ENCODE data around the gene ARR3.

Gene ARR3

GRCh38 chrX:70257423-70258288, 10.5 kb upstream of the ARR3 start:
- Histone ChIP-seq H3K9ac (ENCODE audit: low read length) (no peak overlapping the region), H4K12ac (ENCODE audit: low read depth, low read length) (no peak overlapping the region), H3K18ac (ENCODE audit: low read length) (no peak overlapping the region), H3K4me2 (ENCODE audit: low read length) (no peak overlapping the region), H3K36me3 (ENCODE audit: control insufficient read depth in 1 of 2, insufficient read depth in 2 of 2, low read length in 2 of 2) (no peaks in the 10 kb centered on the region), H3K4me3 (ENCODE audit: low read depth, low read length) (no peak overlapping the region), H3K14ac (ENCODE audit: low read length) (no peak overlapping the region), H3K79me1 (ENCODE audit: low read length) (no peaks in the 10 kb centered on the region), H3K27ac (ENCODE audit: low read depth, low read length) (no peak overlapping the region), H3K9me3 (ENCODE audit: insufficient read depth, low read depth, low read length) (no peaks in the 10 kb centered on the region), H3K23ac (ENCODE audit: low read length) (no peak overlapping the region), H3K4me1 (ENCODE audit: control insufficient read depth in 1 of 2, insufficient read depth in 2 of 2, low read length in 2 of 2) (no peaks in the 10 kb centered on the region), H2BK12ac (ENCODE audit: low read length) (no peak overlapping the region), H2AFZ (ENCODE audit: insufficient read depth, low read length, poor library complexity) (no peak overlapping the region), H3K4ac (ENCODE audit: low read depth, low read length) (no peak overlapping the region), H3K79me2 (ENCODE audit: control insufficient read depth, insufficient read depth, low read length, poor library complexity) (no peaks in the 10 kb centered on the region), H2BK5ac (ENCODE audit: low read depth, low read length, poor library complexity) (no peak overlapping the region), H4K91ac (ENCODE audit: low read depth, low read length) (no peak overlapping the region), H2BK120ac (ENCODE audit: insufficient read depth, low read length, poor library complexity) (no peak overlapping the region), H3K27me3 (ENCODE audit: insufficient read depth, low read length) (no peaks in the 10 kb centered on the region), H4K8ac (ENCODE audit: low read depth, low read length) (no peak overlapping the region), H2AK5ac (ENCODE audit: low read length) (no peak overlapping the region)
- WGBS (ENCODE audit: extremely low coverage, insufficient coverage, insufficient read length): no CpG with 5 or more reads among the region's 5 CpGs
- DNase-seq: no peak

- H4K91ac ChIP-seq (ENCODE audit: low read depth, low read length): no peak within 1 kb of the TSS
- H3K23ac ChIP-seq (ENCODE audit: low read length): no peak within 1 kb of the TSS
- no peaks in the 10 kb centered on the region for H3K9me3 ChIP-seq (ENCODE audit: insufficient read depth, low read depth, low read length)
- H3K4me2 ChIP-seq (ENCODE audit: low read length): no peak within 1 kb of the TSS
- H2BK120ac ChIP-seq (ENCODE audit: insufficient read depth, low read length, poor library complexity): no peak within 1 kb of the TSS
- H2BK12ac ChIP-seq (ENCODE audit: low read length): no peak within 1 kb of the TSS
- H3K36me3 ChIP-seq (ENCODE audit: control insufficient read depth in 1 of 2, insufficient read depth in 2 of 2, low read length in 2 of 2): no peaks in the 10 kb centered on the region
- no peaks in the 10 kb centered on the region for H3K27me3 ChIP-seq (ENCODE audit: insufficient read depth, low read length)
- H3K14ac ChIP-seq (ENCODE audit: low read length): no peak within 1 kb of the TSS
- no CpG with 5 or more reads among the region's 4 CpGs for WGBS (ENCODE audit: extremely low coverage, insufficient coverage, insufficient read length)
- H2AK5ac ChIP-seq (ENCODE audit: low read length): no peak within 1 kb of the TSS
- no peak within 1 kb of the TSS for H4K12ac ChIP-seq (ENCODE audit: low read depth, low read length)
- no peak within 1 kb of the TSS for H3K9ac ChIP-seq (ENCODE audit: low read length)
- H4K8ac ChIP-seq (ENCODE audit: low read depth, low read length): no peak within 1 kb of the TSS
- H3K27ac ChIP-seq (ENCODE audit: low read depth, low read length): no peak within 1 kb of the TSS
- DNase-seq: no peak
- H3K4ac ChIP-seq (ENCODE audit: low read depth, low read length): no peak within 1 kb of the TSS
- no peaks in the 10 kb centered on the region for H3K79me2 ChIP-seq (ENCODE audit: control insufficient read depth, insufficient read depth, low read length, poor library complexity)
- H3K4me1 ChIP-seq (ENCODE audit: control insufficient read depth in 1 of 2, insufficient read depth in 2 of 2, low read length in 2 of 2): no peaks in the 10 kb centered on the region
- no peak within 1 kb of the TSS for H2BK5ac ChIP-seq (ENCODE audit: low read depth, low read length, poor library complexity)
- H3K18ac ChIP-seq (ENCODE audit: low read length): no peak within 1 kb of the TSS
- no peak within 1 kb of the TSS for H2AFZ ChIP-seq (ENCODE audit: insufficient read depth, low read length, poor library complexity)
- no peaks in the 10 kb centered on the region for H3K79me1 ChIP-seq (ENCODE audit: low read length)
- H3K4me3 ChIP-seq (ENCODE audit: low read depth, low read length): no peak within 1 kb of the TSS
Observed at GRCh38 chrX:70260104-70260503, 8.0 kb upstream of the ARR3 start, which contains the start of gene P2RY4. P2RY4 (minus strand) TSS chrX:70260204; CDS start chrX:70259624, 580 bp downstream.

GRCh38 chrX:70262952-70263567, 5.1 kb upstream of the ARR3 start:
- Histone ChIP-seq H2BK5ac (ENCODE audit: low read depth, low read length, poor library complexity) (no peak overlapping the region), H4K91ac (ENCODE audit: low read depth, low read length) (no peak overlapping the region), H3K4me1 (ENCODE audit: control insufficient read depth in 1 of 2, insufficient read depth in 2 of 2, low read length in 2 of 2) (no peaks in the 10 kb centered on the region), H3K27me3 (ENCODE audit: insufficient read depth, low read length) (no peaks in the 10 kb centered on the region), H3K4ac (ENCODE audit: low read depth, low read length) (no peak overlapping the region), H3K36me3 (ENCODE audit: control insufficient read depth in 1 of 2, insufficient read depth in 2 of 2, low read length in 2 of 2) (no peaks in the 10 kb centered on the region), H3K9ac (ENCODE audit: low read length) (no peak overlapping the region), H3K18ac (ENCODE audit: low read length) (no peak overlapping the region), H3K79me2 (ENCODE audit: control insufficient read depth, insufficient read depth, low read length, poor library complexity) (no peaks in the 10 kb centered on the region), H4K12ac (ENCODE audit: low read depth, low read length) (no peak overlapping the region), H3K9me3 (ENCODE audit: insufficient read depth, low read depth, low read length) (no peaks in the 10 kb centered on the region), H3K79me1 (ENCODE audit: low read length) (no peaks in the 10 kb centered on the region), H3K4me3 (ENCODE audit: low read depth, low read length) (no peak overlapping the region), H3K4me2 (ENCODE audit: low read length) (no peak overlapping the region), H2AK5ac (ENCODE audit: low read length) (no peak overlapping the region), H4K8ac (ENCODE audit: low read depth, low read length) (no peak overlapping the region), H2BK12ac (ENCODE audit: low read length) (no peak overlapping the region), H2AFZ (ENCODE audit: insufficient read depth, low read length, poor library complexity) (no peak overlapping the region), H2BK120ac (ENCODE audit: insufficient read depth, low read length, poor library complexity) (no peak overlapping the region), H3K23ac (ENCODE audit: low read length) (no peak overlapping the region), H3K27ac (ENCODE audit: low read depth, low read length) (no peak overlapping the region), H3K14ac (ENCODE audit: low read length) (no peak overlapping the region)
- WGBS (ENCODE audit: extremely low coverage, insufficient coverage, insufficient read length): no CpG with 5 or more reads among the region's 7 CpGs
- peak; percentile 33 to 60 for DNase-seq

GRCh38 chrX:70264784-70265183, 3.4 kb upstream of the ARR3 start:
- Histone ChIP-seq H3K9ac (ENCODE audit: low read length) (no peak overlapping the region), H3K4me3 (ENCODE audit: low read depth, low read length) (no peak overlapping the region), H3K23ac (ENCODE audit: low read length) (no peak overlapping the region)

More at GRCh38 chrX:70264784-70265183, 3.4 kb upstream of the ARR3 start:
- WGBS (ENCODE audit: extremely low coverage, insufficient coverage, insufficient read length): no CpG with 5 or more reads among the region's 3 CpGs
- Histone ChIP-seq H3K4me1 (ENCODE audit: control insufficient read depth in 1 of 2, insufficient read depth in 2 of 2, low read length in 2 of 2) (no peaks in the 10 kb centered on the region), H3K79me2 (ENCODE audit: control insufficient read depth, insufficient read depth, low read length, poor library complexity) (no peaks in the 10 kb centered on the region), H2BK120ac (ENCODE audit: insufficient read depth, low read length, poor library complexity) (no peak overlapping the region), H4K12ac (ENCODE audit: low read depth, low read length) (no peak overlapping the region), H4K91ac (ENCODE audit: low read depth, low read length) (no peak overlapping the region), H3K4me2 (ENCODE audit: low read length) (no peak overlapping the region), H2AFZ (ENCODE audit: insufficient read depth, low read length, poor library complexity) (no peak overlapping the region), H3K36me3 (ENCODE audit: control insufficient read depth in 1 of 2, insufficient read depth in 2 of 2, low read length in 2 of 2) (no peaks in the 10 kb centered on the region), H2BK5ac (ENCODE audit: low read depth, low read length, poor library complexity) (no peak overlapping the region), H3K14ac (ENCODE audit: low read length) (no peak overlapping the region), H3K27ac (ENCODE audit: low read depth, low read length) (no peak overlapping the region), H3K79me1 (ENCODE audit: low read length) (no peaks in the 10 kb centered on the region), H3K18ac (ENCODE audit: low read length) (no peak overlapping the region), H3K9me3 (ENCODE audit: insufficient read depth, low read depth, low read length) (no peaks in the 10 kb centered on the region), H2AK5ac (ENCODE audit: low read length) (no peak overlapping the region), H3K27me3 (ENCODE audit: insufficient read depth, low read length) (no peaks in the 10 kb centered on the region), H3K4ac (ENCODE audit: low read depth, low read length) (no peak overlapping the region), H2BK12ac (ENCODE audit: low read length) (no peak overlapping the region), H4K8ac (ENCODE audit: low read depth, low read length) (no peak overlapping the region)
- no peak for DNase-seq
